HEK293 (cell line): ENCODE data around the gene SLC16A10.
A peak's percentile ranks its signal among the peaks of the same experiment; 100 is the strongest.

ENCODE experiments used
- CTCF ChIA-PET: fragments of 350-600 bp; formaldehyde crosslinking; extraction: SDS; loops from one replicate; lab custom pipeline; 2021; ENCODE audit warnings: antibody characterized with exemption; lab: Yijun Ruan, JAX
- POLR2A ChIA-PET: fragments of 300-600 bp; formaldehyde crosslinking; extraction: SDS; loops from one replicate; lab custom pipeline; 2020; ENCODE audit warnings: antibody characterized with exemption, inconsistent platforms; lab: Yijun Ruan, JAX
- H3K27ac ChIP-seq: fragments of 200-500 bp; sonication (Bioruptor generic); 2 replicates; pipeline ENCODE4 v1.5.1; 2014; ENCODE audit warnings: low read depth, low read length, control low read depth, inconsistent platforms; ENCODE audit errors: extremely low read depth
- H3K36me3 ChIP-seq, 2 experiments: fragments of 200-500 bp in 1 of 2; sonication (Bioruptor generic) in 1 of 2; 1 replicate in 1 of 2; 2 replicates in 1 of 2; pipeline ENCODE4 v1.5.1; 2014 to 2017; ENCODE audit warnings: inconsistent platforms in 2 of 2, low read length in 2 of 2; ENCODE audit not compliant: control insufficient read depth in 2 of 2, insufficient read depth in 1 of 2
- H3K4me1 ChIP-seq: fragments of 200-500 bp; sonication (Bioruptor generic); 2 replicates; pipeline ENCODE4 v1.5.1; 2014; ENCODE audit warnings: mild to moderate bottlenecking, low read length, inconsistent platforms; ENCODE audit not compliant: control insufficient read depth, insufficient read depth
- H3K4me3 ChIP-seq: 2 replicates; pipeline ENCODE4 v1.5.1; 2011; ENCODE audit warnings: low read depth, mild to moderate bottlenecking, control low read depth, low read length, moderate library complexity
- H3K9me3 ChIP-seq: fragments of 200-500 bp; sonication (Bioruptor generic); 2 replicates; pipeline ENCODE4 v1.5.1; 2014; ENCODE audit warnings: low read depth, low read length, inconsistent platforms; ENCODE audit not compliant: control insufficient read depth, insufficient read depth
- IKZF3 ChIP-seq: fragments of 450-650 bp; IDR thresholded peaks from 2 replicates; pipeline ENCODE4 v1.5.0; 2018; ENCODE audit warnings: missing biosample characterization, mild to moderate bottlenecking, missing genetic modification characterization, moderate library complexity
- KLF16 ChIP-seq: fragments of 450-650 bp; formaldehyde crosslinking; IDR thresholded peaks from 2 replicates; pipeline ENCODE4 v1.5.1; 2017; ENCODE audit warnings: missing biosample characterization, missing genetic modification characterization
- MYNN ChIP-seq: fragments of 450-650 bp; formaldehyde crosslinking; IDR thresholded peaks from 2 replicates; pipeline ENCODE4 v1.5.1; 2016; ENCODE audit warnings: missing biosample characterization, missing genetic modification characterization, borderline replicate concordance
- OSR2 ChIP-seq: fragments of 450-650 bp; formaldehyde crosslinking; IDR thresholded peaks from 2 replicates; pipeline ENCODE4 v1.5.1; 2016; ENCODE audit warnings: missing biosample characterization, missing genetic modification characterization
- SP3 ChIP-seq: fragments of 450-650 bp; formaldehyde crosslinking; IDR thresholded peaks from 2 replicates; pipeline ENCODE4 v1.5.1; 2016; ENCODE audit warnings: missing biosample characterization, missing genetic modification characterization
- SP7 ChIP-seq: fragments of 450-650 bp; formaldehyde crosslinking; IDR thresholded peaks from 2 replicates; pipeline ENCODE4 v1.5.1; 2016; ENCODE audit warnings: missing biosample characterization, missing genetic modification characterization
- ZBTB20 ChIP-seq: fragments of 450-650 bp; formaldehyde crosslinking; IDR thresholded peaks from 2 replicates; pipeline ENCODE4 v1.5.1; 2016; ENCODE audit warnings: missing biosample characterization, missing genetic modification characterization
- ZNF121 ChIP-seq: fragments of 450-650 bp; formaldehyde crosslinking; IDR thresholded peaks from 2 replicates; pipeline ENCODE4 v1.5.1; 2016; ENCODE audit warnings: missing biosample characterization, missing genetic modification characterization
- ZNF132 ChIP-seq: fragments of 450-650 bp; formaldehyde crosslinking; IDR thresholded peaks from 2 replicates; pipeline ENCODE4 v1.5.1; 2017; ENCODE audit warnings: missing biosample characterization, missing genetic modification characterization, borderline replicate concordance
- ZNF138 ChIP-seq: fragments of 450-650 bp; formaldehyde crosslinking; IDR thresholded peaks from 2 replicates; pipeline ENCODE4 v1.5.1; 2016; ENCODE audit warnings: missing biosample characterization, missing genetic modification characterization, borderline replicate concordance
- ZNF146 ChIP-seq: fragments of 450-650 bp; formaldehyde crosslinking; IDR thresholded peaks from 2 replicates; pipeline ENCODE4 v1.5.1; 2016; ENCODE audit warnings: missing biosample characterization, missing genetic modification characterization
- ZNF19 ChIP-seq: fragments of 450-650 bp; formaldehyde crosslinking; IDR thresholded peaks from 2 replicates; pipeline ENCODE4; 2016; ENCODE audit warnings: missing biosample characterization, missing genetic modification characterization, low read depth
- ZNF223 ChIP-seq: fragments of 450-650 bp; formaldehyde crosslinking; IDR thresholded peaks from 2 replicates; pipeline ENCODE4 v1.5.1; 2016; ENCODE audit warnings: missing biosample characterization, missing genetic modification characterization
- ZNF266 ChIP-seq: fragments of 450-650 bp; formaldehyde crosslinking; IDR thresholded peaks from 2 replicates; pipeline ENCODE4 v1.5.1; 2016; ENCODE audit warnings: missing biosample characterization, missing genetic modification characterization, low read depth
- ZNF426 ChIP-seq: fragments of 450-650 bp; formaldehyde crosslinking; IDR thresholded peaks from 2 replicates; pipeline ENCODE4 v1.5.1; 2017; ENCODE audit warnings: missing biosample characterization, missing genetic modification characterization, mild to moderate bottlenecking, inconsistent platforms, moderate library complexity
- ZNF473 ChIP-seq: fragments of 450-650 bp; formaldehyde crosslinking; IDR thresholded peaks from 2 replicates; pipeline ENCODE4 v1.5.1; 2017; ENCODE audit warnings: missing biosample characterization, missing genetic modification characterization
- ZNF530 ChIP-seq: fragments of 450-650 bp; formaldehyde crosslinking; IDR thresholded peaks from 2 replicates; pipeline ENCODE4 v1.5.1; 2016; ENCODE audit warnings: low read depth, missing biosample characterization, missing genetic modification characterization
- ZNF624 ChIP-seq: fragments of 450-650 bp; formaldehyde crosslinking; IDR thresholded peaks from 2 replicates; pipeline ENCODE4 v1.5.1; 2017; ENCODE audit warnings: missing biosample characterization, missing genetic modification characterization
- ZNF660 ChIP-seq: fragments of 450-650 bp; IDR thresholded peaks from 2 replicates; pipeline ENCODE4 v1.5.1; 2018; ENCODE audit warnings: missing biosample characterization, mild to moderate bottlenecking, missing genetic modification characterization
- ZNF777 ChIP-seq: fragments of 450-650 bp; formaldehyde crosslinking; IDR thresholded peaks from 2 replicates; pipeline ENCODE4 v1.5.1; 2017; ENCODE audit warnings: missing biosample characterization, missing genetic modification characterization, borderline replicate concordance
- ZNF792 ChIP-seq: fragments of 450-650 bp; formaldehyde crosslinking; IDR thresholded peaks from 2 replicates; pipeline ENCODE4 v1.5.1; 2016; ENCODE audit warnings: missing biosample characterization, missing genetic modification characterization
- ZNF837 ChIP-seq: fragments of 450-650 bp; formaldehyde crosslinking; IDR thresholded peaks from 2 replicates; pipeline ENCODE4 v1.5.1; 2016; ENCODE audit warnings: missing biosample characterization, missing genetic modification characterization
- ZSCAN30 ChIP-seq: fragments of 450-650 bp; IDR thresholded peaks from 2 replicates; pipeline ENCODE4 v1.5.1; 2018; ENCODE audit warnings: missing biosample characterization, mild to moderate bottlenecking, missing genetic modification characterization, moderate library complexity
- TF ChIP-seq, protein P1 (sequence below): fragments of 450-650 bp; formaldehyde crosslinking; IDR thresholded peaks from 2 replicates; pipeline ENCODE4 v1.5.1; 2016; ENCODE audit warnings: missing biosample characterization, missing genetic modification characterization, low read depth
- TF ChIP-seq, protein P2 (sequence below): fragments of 450-650 bp; formaldehyde crosslinking; IDR thresholded peaks from 2 replicates; pipeline ENCODE4 v1.5.1; 2016; ENCODE audit warnings: missing biosample characterization, missing genetic modification characterization
- TF ChIP-seq, protein P3 (sequence below): fragments of 450-650 bp; formaldehyde crosslinking; IDR thresholded peaks from 2 replicates; pipeline ENCODE4 v1.5.1; 2016; ENCODE audit warnings: missing biosample characterization, missing genetic modification characterization
- TF ChIP-seq, protein P4 (sequence below): sonication (generic); formaldehyde crosslinking; IDR thresholded peaks from 2 replicates; pipeline ENCODE4 v1.8.1; 2022; ENCODE audit warnings: mild to moderate bottlenecking, moderate library complexity, missing genetic modification reagents
- TF ChIP-seq, protein P5 (sequence below): fragments of 450-650 bp; formaldehyde crosslinking; IDR thresholded peaks from 2 replicates; pipeline ENCODE4 v1.5.1; 2016; ENCODE audit warnings: missing biosample characterization, missing genetic modification characterization, low read depth
- TF ChIP-seq, protein P6 (sequence below): fragments of 450-650 bp; formaldehyde crosslinking; IDR thresholded peaks from 2 replicates; pipeline ENCODE4 v1.5.1; 2016; ENCODE audit warnings: missing biosample characterization, missing genetic modification characterization, borderline replicate concordance

The SLC16A10 gene

DNA sequence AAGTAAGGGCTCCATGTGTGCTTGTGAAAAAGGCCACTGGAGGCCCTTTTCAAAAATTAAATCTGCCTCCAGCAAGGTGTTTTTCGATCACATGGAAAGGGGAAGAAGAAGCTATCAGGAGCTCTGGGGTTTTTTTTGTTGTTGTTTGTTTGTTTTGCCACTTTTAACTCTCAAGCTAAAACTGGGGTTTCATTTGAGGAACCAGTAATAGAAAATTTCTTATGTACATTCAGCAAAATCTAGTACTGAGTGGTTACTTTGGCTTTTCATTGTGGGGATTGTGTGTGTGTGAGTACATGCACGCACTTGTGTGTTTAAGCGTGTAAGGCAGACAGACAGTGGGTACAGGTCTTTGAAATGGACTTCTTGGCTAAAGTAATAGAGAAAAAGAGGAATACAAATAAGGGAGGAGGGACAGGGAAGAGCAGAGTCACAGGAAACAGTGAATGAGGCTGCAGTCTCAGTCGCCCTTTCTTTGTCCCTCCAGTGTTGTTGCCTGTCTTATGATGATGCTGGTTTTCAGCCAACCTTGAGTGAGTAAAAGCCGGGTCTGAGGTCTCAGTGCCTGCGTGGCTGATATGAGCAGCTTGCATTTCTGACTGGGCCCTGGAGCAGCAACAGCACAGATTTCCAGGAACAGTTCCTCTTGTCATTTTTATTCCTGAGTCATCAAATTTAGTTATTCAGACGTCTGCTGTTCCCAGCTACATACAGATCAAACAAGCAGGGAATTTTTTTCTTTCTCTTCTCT is 26.2 kb downstream of the SLC16A10 start (continued):
- no peak for TF ChIP-seq ZNF138 (tag by site-specific recombination)
- TF ChIP-seq, protein P1, sequence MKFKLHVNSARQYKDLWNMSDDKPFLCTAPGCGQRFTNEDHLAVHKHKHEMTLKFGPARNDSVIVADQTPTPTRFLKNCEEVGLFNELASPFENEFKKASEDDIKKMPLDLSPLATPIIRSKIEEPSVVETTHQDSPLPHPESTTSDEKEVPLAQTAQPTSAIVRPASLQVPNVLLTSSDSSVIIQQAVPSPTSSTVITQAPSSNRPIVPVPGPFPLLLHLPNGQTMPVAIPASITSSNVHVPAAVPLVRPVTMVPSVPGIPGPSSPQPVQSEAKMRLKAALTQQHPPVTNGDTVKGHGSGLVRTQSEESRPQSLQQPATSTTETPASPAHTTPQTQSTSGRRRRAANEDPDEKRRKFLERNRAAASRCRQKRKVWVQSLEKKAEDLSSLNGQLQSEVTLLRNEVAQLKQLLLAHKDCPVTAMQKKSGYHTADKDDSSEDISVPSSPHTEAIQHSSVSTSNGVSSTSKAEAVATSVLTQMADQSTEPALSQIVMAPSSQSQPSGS (tag by site-specific recombination): no peak
- no peak for TF ChIP-seq IKZF3
- TF ChIP-seq ZNF473 (tag by site-specific recombination): no peak
- no peak for TF ChIP-seq ZNF132
- TF ChIP-seq ZNF837 (tag by site-specific recombination): no peak
- TF ChIP-seq ZNF19 (tag by site-specific recombination): no peak
- TF ChIP-seq ZNF426 (tag by site-specific recombination): no peak
- TF ChIP-seq ZBTB20 (tag by site-specific recombination): 0 out of 2 replicates have a peak, but pooled peaks have one; percentile 12
- no peak for TF ChIP-seq MYNN
- no peak for TF ChIP-seq ZNF266 (tag by site-specific recombination)
- TF ChIP-seq ZNF121 (tag by site-specific recombination): no peak
- TF ChIP-seq SP7 (tag by site-specific recombination): no peak
- TF ChIP-seq, all 188 proteins: peak for 8

DNA sequence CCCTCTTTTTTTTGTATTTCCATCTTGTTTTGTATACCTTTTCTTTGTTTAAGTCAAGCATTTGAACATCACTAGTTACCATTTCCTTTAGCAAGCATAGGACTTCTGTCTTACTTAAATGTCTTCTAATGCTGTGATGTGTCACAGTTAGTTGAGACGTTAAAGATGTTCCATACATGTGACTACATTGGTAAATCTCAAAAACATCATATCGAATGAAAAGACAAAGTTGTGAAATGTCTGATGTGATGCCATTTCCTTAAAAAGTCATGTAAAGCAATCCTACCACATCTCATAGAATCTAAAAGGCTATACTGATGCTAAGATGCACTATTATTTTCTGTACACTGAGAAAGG is 26.8 kb downstream of the SLC16A10 start:
- Histone ChIP-seq H3K36me3 (no peaks in the 10 kb centered on the region), H3K9me3 (no peaks in the 10 kb centered on the region), H3K4me1 (peaks cover 15% of the 10 kb centered on the region), H3K27ac (no peak overlapping the region), H3K4me3 (no peak overlapping the region)
- ChIA-PET CTCF (interaction anchor here (0.8 kb wide), 1 partner anchor 14 kb away, joined by 3 read pairs; no protein-coding TSS in a partner anchor), POLR2A (no interaction called here)
- TF ChIP-seq KLF16 (tag by site-specific recombination) (no peak), ZNF660 (tag by site-specific recombination) (no peak), ZBTB20 (tag by site-specific recombination) (no peak), ZNF530 (tag by site-specific recombination) (no peak), ZNF624 (tag by site-specific recombination) (no peak), ZSCAN30 (no peak), OSR2 (no peak), ZNF146 (no peak), ZNF792 (tag by site-specific recombination) (no peak), ZNF777 (no peak), ZNF223 (tag by site-specific recombination) (no peak), SP3 (tag by site-specific recombination) (no peak)
- TF ChIP-seq, protein P2, sequence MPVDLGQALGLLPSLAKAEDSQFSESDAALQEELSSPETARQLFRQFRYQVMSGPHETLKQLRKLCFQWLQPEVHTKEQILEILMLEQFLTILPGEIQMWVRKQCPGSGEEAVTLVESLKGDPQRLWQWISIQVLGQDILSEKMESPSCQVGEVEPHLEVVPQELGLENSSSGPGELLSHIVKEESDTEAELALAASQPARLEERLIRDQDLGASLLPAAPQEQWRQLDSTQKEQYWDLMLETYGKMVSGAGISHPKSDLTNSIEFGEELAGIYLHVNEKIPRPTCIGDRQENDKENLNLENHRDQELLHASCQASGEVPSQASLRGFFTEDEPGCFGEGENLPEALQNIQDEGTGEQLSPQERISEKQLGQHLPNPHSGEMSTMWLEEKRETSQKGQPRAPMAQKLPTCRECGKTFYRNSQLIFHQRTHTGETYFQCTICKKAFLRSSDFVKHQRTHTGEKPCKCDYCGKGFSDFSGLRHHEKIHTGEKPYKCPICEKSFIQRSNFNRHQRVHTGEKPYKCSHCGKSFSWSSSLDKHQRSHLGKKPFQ (tag by site-specific recombination): no peak
- TF ChIP-seq, protein P3, sequence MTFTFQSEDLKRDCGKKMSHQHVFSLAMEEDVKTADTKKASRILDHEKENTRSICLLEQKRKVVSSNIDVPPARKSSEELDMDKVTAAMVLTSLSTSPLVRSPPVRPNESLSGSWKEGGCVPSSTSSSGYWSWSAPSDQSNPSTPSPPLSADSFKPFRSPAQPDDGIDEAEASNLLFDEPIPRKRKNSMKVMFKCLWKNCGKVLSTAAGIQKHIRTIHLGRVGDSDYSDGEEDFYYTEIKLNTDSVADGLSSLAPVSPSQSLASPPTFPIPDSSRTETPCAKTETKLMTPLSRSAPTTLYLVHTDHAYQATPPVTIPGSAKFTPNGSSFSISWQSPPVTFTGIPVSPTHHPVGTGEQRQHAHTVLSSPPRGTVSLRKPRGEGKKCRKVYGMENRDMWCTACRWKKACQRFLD (tag by site-specific recombination): no peak
- TF ChIP-seq, protein P4, sequence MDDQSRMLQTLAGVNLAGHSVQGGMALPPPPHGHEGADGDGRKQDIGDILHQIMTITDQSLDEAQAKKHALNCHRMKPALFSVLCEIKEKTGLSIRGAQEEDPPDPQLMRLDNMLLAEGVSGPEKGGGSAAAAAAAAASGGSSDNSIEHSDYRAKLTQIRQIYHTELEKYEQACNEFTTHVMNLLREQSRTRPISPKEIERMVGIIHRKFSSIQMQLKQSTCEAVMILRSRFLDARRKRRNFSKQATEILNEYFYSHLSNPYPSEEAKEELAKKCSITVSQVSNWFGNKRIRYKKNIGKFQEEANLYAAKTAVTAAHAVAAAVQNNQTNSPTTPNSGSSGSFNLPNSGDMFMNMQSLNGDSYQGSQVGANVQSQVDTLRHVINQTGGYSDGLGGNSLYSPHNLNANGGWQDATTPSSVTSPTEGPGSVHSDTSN (CRISPR knock-in tag): no peak
- TF ChIP-seq, protein P5, sequence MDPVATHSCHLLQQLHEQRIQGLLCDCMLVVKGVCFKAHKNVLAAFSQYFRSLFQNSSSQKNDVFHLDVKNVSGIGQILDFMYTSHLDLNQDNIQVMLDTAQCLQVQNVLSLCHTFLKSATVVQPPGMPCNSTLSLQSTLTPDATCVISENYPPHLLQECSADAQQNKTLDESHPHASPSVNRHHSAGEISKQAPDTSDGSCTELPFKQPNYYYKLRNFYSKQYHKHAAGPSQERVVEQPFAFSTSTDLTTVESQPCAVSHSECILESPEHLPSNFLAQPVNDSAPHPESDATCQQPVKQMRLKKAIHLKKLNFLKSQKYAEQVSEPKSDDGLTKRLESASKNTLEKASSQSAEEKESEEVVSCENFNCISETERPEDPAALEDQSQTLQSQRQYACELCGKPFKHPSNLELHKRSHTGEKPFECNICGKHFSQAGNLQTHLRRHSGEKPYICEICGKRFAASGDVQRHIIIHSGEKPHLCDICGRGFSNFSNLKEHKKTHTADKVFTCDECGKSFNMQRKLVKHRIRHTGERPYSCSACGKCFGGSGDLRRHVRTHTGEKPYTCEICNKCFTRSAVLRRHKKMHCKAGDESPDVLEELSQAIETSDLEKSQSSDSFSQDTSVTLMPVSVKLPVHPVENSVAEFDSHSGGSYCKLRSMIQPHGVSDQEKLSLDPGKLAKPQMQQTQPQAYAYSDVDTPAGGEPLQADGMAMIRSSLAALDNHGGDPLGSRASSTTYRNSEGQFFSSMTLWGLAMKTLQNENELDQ (tag by site-specific recombination): no peak
- TF ChIP-seq, protein P6, sequence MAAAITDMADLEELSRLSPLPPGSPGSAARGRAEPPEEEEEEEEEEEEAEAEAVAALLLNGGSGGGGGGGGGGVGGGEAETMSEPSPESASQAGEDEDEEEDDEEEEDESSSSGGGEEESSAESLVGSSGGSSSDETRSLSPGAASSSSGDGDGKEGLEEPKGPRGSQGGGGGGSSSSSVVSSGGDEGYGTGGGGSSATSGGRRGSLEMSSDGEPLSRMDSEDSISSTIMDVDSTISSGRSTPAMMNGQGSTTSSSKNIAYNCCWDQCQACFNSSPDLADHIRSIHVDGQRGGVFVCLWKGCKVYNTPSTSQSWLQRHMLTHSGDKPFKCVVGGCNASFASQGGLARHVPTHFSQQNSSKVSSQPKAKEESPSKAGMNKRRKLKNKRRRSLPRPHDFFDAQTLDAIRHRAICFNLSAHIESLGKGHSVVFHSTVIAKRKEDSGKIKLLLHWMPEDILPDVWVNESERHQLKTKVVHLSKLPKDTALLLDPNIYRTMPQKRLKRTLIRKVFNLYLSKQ (tag by site-specific recombination): no peak
